HepG2 (cell line): ENCODE measurements around the gene TASOR. TPM values are rescaled to one million over a fixed set of nuclear protein-coding genes. Genes with fewer than 3 reads are reported as not detected.

Experiments used
- ATAC-seq: fragments of 200-7000 bp; cut with Tn5 transposase; 3 replicates; pipeline ENCODE4 v1.9.1; 2020; ENCODE audit warnings: mild to moderate bottlenecking, moderate library complexity
- BruUV-seq: library from RNA; stranded (reverse); fragments of 400-500 nt; replicated peaks from 2 replicates; lab custom pipeline; 2021; lab: Mats Ljungman, UMichigan
- CTCF ChIA-PET: fragments of 300-600 bp; formaldehyde crosslinking; extraction: SDS; loops from one replicate; lab custom pipeline; 2021; ENCODE audit warnings: low total read pairs, inconsistent platforms, low intra/inter-chr PET ratio; lab: Yijun Ruan, JAX
- POLR2A ChIA-PET: fragments of 350-600 bp; sonication (Branson Sonifier 250); formaldehyde crosslinking; loops from one replicate; lab custom pipeline; 2020; ENCODE audit warnings: antibody characterized with exemption, inconsistent platforms; lab: Yijun Ruan, JAX
- DNase-seq: peaks from one replicate; pipeline ENCODE4 v3.0.0-alpha.2; 2015; ENCODE audit warnings: low spot score
- FAIRE-seq: peaks from 3 replicates; lab custom pipeline; 2011; peaks lifted over from hg19 to GRCh38; lab: Jason Lieb, UNC
- H2AFZ ChIP-seq: one replicate; pipeline ENCODE4 v1.6.1; 2011; ENCODE audit warnings: low read length, inconsistent platforms
- H3K27ac ChIP-seq: fragments of 300-600 bp; 3 replicates; pipeline ENCODE4 v1.8.0; 2011; ENCODE audit warnings: mixed run types, mild to moderate bottlenecking, mixed read lengths, low read length, inconsistent platforms; ENCODE audit not compliant: insufficient read depth; ENCODE audit errors: extremely low read length
- H3K27me3 ChIP-seq, 2 experiments: fragments of 200-600 bp in 1 of 2; 2 replicates in 1 of 2; 3 replicates in 1 of 2; pipeline versions ENCODE4 v1.6.0 to v1.8.0; 2011; ENCODE audit warnings: low read length in 2 of 2, mild to moderate bottlenecking in 2 of 2, moderate library complexity in 2 of 2, inconsistent platforms in 1 of 2; ENCODE audit not compliant: insufficient read depth in 2 of 2, control insufficient read depth in 1 of 2
- H3K36me3 ChIP-seq, 2 experiments: fragments of 200-600 bp in 1 of 2; replicated peaks in 1 of 2; 2 replicates in 1 of 2; 3 replicates in 1 of 2; pipeline versions ENCODE4 v1.5.1 to v1.8.0; 2011; ENCODE audit warnings: low read length in 2 of 2, inconsistent platforms in 1 of 2; ENCODE audit not compliant: insufficient read depth in 2 of 2, control insufficient read depth in 1 of 2
- H3K4me1 ChIP-seq: 2 replicates; pipeline ENCODE4 v1.5.1; 2012; ENCODE audit warnings: low read length, inconsistent platforms; ENCODE audit not compliant: insufficient read depth
- H3K4me2 ChIP-seq: 2 replicates; pipeline ENCODE4 v1.6.0; 2011; ENCODE audit warnings: low read depth, low read length, inconsistent platforms
- H3K4me3 ChIP-seq, 3 experiments: fragments of 200-600 bp in 1 of 3; sonication (generic), shearing (Covaris generic) in 1 of 3; replicated peaks in 1 of 3; 2 replicates each; pipeline ENCODE4 v1.5.1; 2011 to 2016; ENCODE audit warnings: low read length in 3 of 3, inconsistent platforms in 2 of 3, low read depth in 2 of 3, mild to moderate bottlenecking in 2 of 3, control low read depth in 1 of 3, mixed read lengths in 1 of 3; ENCODE audit not compliant: insufficient read depth in 1 of 3
- H3K79me2 ChIP-seq: one replicate; pipeline ENCODE4 v1.6.1; 2011; ENCODE audit warnings: low read length, inconsistent platforms; ENCODE audit not compliant: insufficient read depth
- H3K9ac ChIP-seq: 2 replicates; pipeline ENCODE4 v1.6.0; 2011; ENCODE audit warnings: mild to moderate bottlenecking, low read depth, low read length, inconsistent platforms; ENCODE audit not compliant: insufficient read depth
- H3K9me3 ChIP-seq: 2 replicates; pipeline ENCODE4 v1.5.1; 2012; ENCODE audit warnings: mild to moderate bottlenecking, low read length
- H4K20me1 ChIP-seq: 2 replicates; pipeline ENCODE4 v1.6.0; 2011; ENCODE audit warnings: inconsistent platforms, mild to moderate bottlenecking, low read length, moderate library complexity; ENCODE audit not compliant: insufficient read depth
- FOXJ3 ChIP-seq: sonication (generic); formaldehyde crosslinking; IDR thresholded peaks from 2 replicates; pipeline ENCODE4 v1.4.0; 2020; ENCODE audit warnings: missing genetic modification reagents, mild to moderate bottlenecking, borderline replicate concordance
- GATAD2A ChIP-seq: IDR thresholded peaks from 2 replicates; pipeline ENCODE4 v1.6.1; 2016
- HNRNPH1 ChIP-seq: fragments of 200-400 bp; formaldehyde crosslinking; optimal IDR thresholded peaks from 2 replicates; pipeline ENCODE3; 2017; ENCODE audit warnings: mild to moderate bottlenecking, low read depth, low read length
- TCF7 ChIP-seq: sonication (generic); IDR thresholded peaks from 2 replicates; pipeline ENCODE4 v1.6.1; 2016; ENCODE audit warnings: antibody characterized with exemption, low read depth
- XRCC5 ChIP-seq: fragments of 200-400 bp; formaldehyde crosslinking; optimal IDR thresholded peaks from 2 replicates; pipeline ENCODE3; 2017; ENCODE audit warnings: mild to moderate bottlenecking, low read length
- ZNF121 ChIP-seq: sonication (generic); formaldehyde crosslinking; IDR thresholded peaks from 2 replicates; pipeline ENCODE4 v1.5.0; 2020; ENCODE audit warnings: mild to moderate bottlenecking, missing genetic modification reagents
- ZNF317 ChIP-seq: sonication (generic); formaldehyde crosslinking; IDR thresholded peaks from 2 replicates; pipeline ENCODE4 v1.5.0; 2020; ENCODE audit warnings: mild to moderate bottlenecking, missing genetic modification reagents
- ZNF460 ChIP-seq: sonication (generic); formaldehyde crosslinking; IDR thresholded peaks from 2 replicates; pipeline ENCODE4 v1.5.1; 2020; ENCODE audit warnings: missing genetic modification reagents, mild to moderate bottlenecking, borderline replicate concordance
- ZNF737 ChIP-seq: sonication (generic); formaldehyde crosslinking; IDR thresholded peaks from 2 replicates; pipeline ENCODE4 v1.5.0; 2020; ENCODE audit warnings: missing genetic modification reagents, mild to moderate bottlenecking, borderline replicate concordance
- ZNF768 ChIP-seq: sonication (generic); formaldehyde crosslinking; IDR thresholded peaks from 2 replicates; pipeline ENCODE4 v1.4.0; 2020; ENCODE audit warnings: missing genetic modification reagents
- WGBS: methylation state at CpG from one replicate; pipeline ENCODE4 v1.1.6; 2017; ENCODE audit warnings: low lambda C conversion rate; 5-methylcytosine and 5-hydroxymethylcytosine counted together
- in situ Hi-C: cut with HindIII; loops from 2 replicates; pipeline ENCODE4 v1.10.0; 2017; ENCODE audit warnings: low pct_unique_long_range_greater_than_20kb; ENCODE audit not compliant: extremely low pct_ligation_motif_present
- intact Hi-C: fragments of 100-400 bp; cut with micrococcal nuclease; formaldehyde crosslinking; loops from one replicate; pipeline ENCODE4 v1.10.0; 2022; ENCODE audit not compliant: unreplicated experiment
- polyA plus RNA-seq, 8 experiments: library from polyadenylated mRNA; depleted of rRNA in 3 of 8; stranded (reverse) in 7 of 8; unstranded in 1 of 8; fragments of >200 nt; fragmentation: Illumina TruSeq in 4 of 8; extraction: Trizol in 4 of 8; gene quantifications; 2 replicates each; pipeline versions ENCODE4 v1.2.1 to v1.2.3, GENCODE V29; 2011 to 2016; ENCODE audit warnings: low read depth in 4 of 8, missing spikeins in 1 of 8, mixed read lengths in 1 of 8; ENCODE audit not compliant: insufficient read depth in 1 of 8
- total RNA-seq, 5 experiments: library from RNA; depleted of rRNA; stranded (reverse); fragments of >200 nt; fragmentation: Illumina TruSeq; extraction: Trizol; gene quantifications; 2 replicates each; pipeline ENCODE4 v1.2.3, GENCODE V29; 2016; ENCODE audit warnings: low read depth in 1 of 5
- TF ChIP-seq, protein P1 (sequence below): sonication (generic); formaldehyde crosslinking; IDR thresholded peaks from 2 replicates; pipeline ENCODE4 v1.4.0; 2020; ENCODE audit warnings: missing genetic modification reagents
- TF ChIP-seq, protein P2 (sequence below): sonication (generic); formaldehyde crosslinking; IDR thresholded peaks from 2 replicates; pipeline ENCODE4 v1.8.0; 2022; ENCODE audit warnings: low read depth, missing genetic modification reagents
- TF ChIP-seq, protein P3 (sequence below): IDR thresholded peaks from 2 replicates; pipeline ENCODE4 v1.6.1; 2012; ENCODE audit warnings: low read depth, low read length, improper control_type of control experiment

The TASOR gene
- total and polyA plus RNA-seq, 2 of the 13 experiments (the other 11 are each of a cell fraction or from before 2014, with no cell fraction given) = 20.1 to 32.5 TPM

DNA sequence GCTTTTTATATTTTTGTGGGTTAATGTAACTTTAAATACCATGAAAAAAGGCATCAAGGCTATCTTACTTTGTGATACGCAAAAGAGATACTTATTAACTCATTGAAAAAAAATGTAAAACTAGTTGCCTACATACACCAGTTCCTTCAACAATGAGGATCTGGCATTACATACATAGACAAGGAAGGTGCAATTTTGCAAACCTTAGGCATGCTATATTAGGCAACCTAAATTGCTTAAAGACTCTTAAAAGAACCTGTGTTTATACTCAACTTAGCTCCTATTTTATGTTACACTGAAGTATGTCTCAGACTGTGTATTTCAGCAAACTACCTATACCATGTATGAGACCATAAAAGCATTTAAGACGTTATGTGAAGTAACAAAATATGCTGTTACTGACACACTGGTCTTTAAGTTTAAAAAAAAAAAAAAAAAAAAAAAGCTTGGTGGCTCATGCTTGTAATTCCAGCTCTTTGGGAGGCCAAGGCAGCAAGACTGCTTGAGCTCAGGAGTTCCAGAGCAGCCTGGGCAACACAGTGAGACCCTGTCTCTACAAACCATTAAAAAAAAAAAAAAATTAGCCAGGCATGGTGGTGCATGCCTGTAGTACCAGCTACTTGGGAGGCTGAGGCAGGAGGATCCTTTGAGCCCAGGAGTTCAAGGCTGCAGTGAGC lies 9.1 kb downstream of the TASOR start:
- ChIA-PET POLR2A (interaction anchor here (0.9 to 1.5 kb wide), 4 partner anchors 9 to 191 kb away, joined by 3 to 7 read pairs (median 5); partner anchors contain the start of gene TASOR), CTCF (no interaction called here)
- TF ChIP-seq XRCC5 (no peak), GATAD2A (no peak), ZNF121 (CRISPR knock-in tag) (0 out of 2 replicates have a peak, but pooled peaks have one; percentile 14), ZNF317 (CRISPR knock-in tag) (no peak)
- Histone ChIP-seq H3K27me3 (no peaks in the 10 kb centered on the region), H3K27ac (no peak overlapping the region), H3K9me3 (no peaks in the 10 kb centered on the region), H3K79me2 (peaks cover 2% of the 10 kb centered on the region), H3K4me1 (peaks cover 3% of the 10 kb centered on the region; the same call in 1 of the 2 replicates), H4K20me1 (no peaks in the 10 kb centered on the region), H3K4me3 (no peak overlapping the region), H2AFZ (no peak overlapping the region), H3K4me2 (no peak overlapping the region), H3K36me3 (peaks cover 0 to 31% of the 10 kb centered on the region in 2 experiments; a peak in 2 of 5 replicates), H3K9ac (no peak overlapping the region)
- DNase-seq (no peak), FAIRE-seq (no peak), ATAC-seq (no peak)
- in situ Hi-C loops = no loop called here
- no TSS peak for BruUV-seq
- intact Hi-C loops = no loop called here
- WGBS = 99% methylated on average over 2 of the region's 2 CpGs

DNA sequence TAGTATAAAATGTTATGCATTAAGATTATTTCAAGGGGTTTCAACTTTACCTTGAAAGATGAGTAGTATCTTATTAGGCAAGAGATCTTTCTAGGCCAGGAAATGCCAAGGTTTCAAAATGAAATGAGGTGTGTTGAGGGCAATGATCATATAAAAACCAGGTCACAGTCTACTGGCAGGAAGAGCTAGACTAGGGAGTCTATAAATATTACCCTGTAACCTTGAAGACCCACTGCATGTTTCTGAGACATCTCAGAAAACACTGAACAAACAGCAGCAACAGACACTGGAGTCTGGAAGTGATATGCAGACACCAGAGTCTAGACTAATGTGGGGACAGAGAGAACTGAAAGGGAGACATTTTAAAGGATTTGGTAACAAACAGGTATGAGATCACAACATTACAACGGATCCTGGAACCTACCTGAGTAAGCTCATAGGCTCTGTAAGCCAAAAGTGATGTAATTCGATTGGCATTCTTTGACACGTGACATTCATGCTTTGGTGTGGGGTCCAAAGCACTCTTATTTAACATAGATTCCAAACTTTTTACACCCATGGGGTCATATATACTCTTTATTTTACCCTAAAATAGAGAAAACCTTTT lies 15.0 kb downstream of the TASOR start:
- DNase-seq = no peak
- Histone ChIP-seq H4K20me1 (no peaks in the 10 kb centered on the region), H3K36me3 (peaks cover 12 to 68% of the 10 kb centered on the region in 2 experiments; a peak in 4 of 5 replicates), H3K79me2 (no peaks in the 10 kb centered on the region), H3K27me3 (no peaks in the 10 kb centered on the region), H2AFZ (no peak overlapping the region), H3K4me2 (no peak overlapping the region), H3K9ac (no peak overlapping the region), H3K4me1 (no peaks in the 10 kb centered on the region), H3K4me3 (no peak overlapping the region), H3K9me3 (no peaks in the 10 kb centered on the region), H3K27ac (no peak overlapping the region)
- no TSS peak for BruUV-seq
- FAIRE-seq = no peak
- ATAC-seq = no peak
- intact Hi-C loops (no loop called here), in situ Hi-C loops (no loop called here)
- CTCF ChIA-PET = no interaction called here
- POLR2A ChIA-PET = interaction anchor here (1.3 kb wide), 1 partner anchor 14 kb away, joined by 4 read pairs; no protein-coding TSS in a partner anchor
- WGBS = 98% methylated on average over 3 of the region's 3 CpGs
- TF ChIP-seq ZNF737 (CRISPR knock-in tag) (no peak), ZNF768 (CRISPR knock-in tag) (no peak), TCF7 (no peak), HNRNPH1 (no peak), FOXJ3 (CRISPR knock-in tag) (no peak), ZNF460 (CRISPR knock-in tag) (no peak)
- TF ChIP-seq, protein P1, sequence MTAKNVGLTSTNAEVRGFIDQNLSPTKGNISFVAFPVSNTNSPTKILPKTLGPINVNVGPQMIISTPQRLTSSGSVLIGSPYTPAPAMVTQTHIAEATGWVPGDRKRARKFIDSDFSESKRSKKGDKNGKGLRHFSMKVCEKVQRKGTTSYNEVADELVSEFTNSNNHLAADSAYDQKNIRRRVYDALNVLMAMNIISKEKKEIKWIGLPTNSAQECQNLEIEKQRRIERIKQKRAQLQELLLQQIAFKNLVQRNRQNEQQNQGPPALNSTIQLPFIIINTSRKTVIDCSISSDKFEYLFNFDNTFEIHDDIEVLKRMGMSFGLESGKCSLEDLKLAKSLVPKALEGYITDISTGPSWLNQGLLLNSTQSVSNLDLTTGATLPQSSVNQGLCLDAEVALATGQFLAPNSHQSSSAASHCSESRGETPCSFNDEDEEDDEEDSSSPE (CRISPR knock-in tag) = no peak
- TF ChIP-seq, protein P2, sequence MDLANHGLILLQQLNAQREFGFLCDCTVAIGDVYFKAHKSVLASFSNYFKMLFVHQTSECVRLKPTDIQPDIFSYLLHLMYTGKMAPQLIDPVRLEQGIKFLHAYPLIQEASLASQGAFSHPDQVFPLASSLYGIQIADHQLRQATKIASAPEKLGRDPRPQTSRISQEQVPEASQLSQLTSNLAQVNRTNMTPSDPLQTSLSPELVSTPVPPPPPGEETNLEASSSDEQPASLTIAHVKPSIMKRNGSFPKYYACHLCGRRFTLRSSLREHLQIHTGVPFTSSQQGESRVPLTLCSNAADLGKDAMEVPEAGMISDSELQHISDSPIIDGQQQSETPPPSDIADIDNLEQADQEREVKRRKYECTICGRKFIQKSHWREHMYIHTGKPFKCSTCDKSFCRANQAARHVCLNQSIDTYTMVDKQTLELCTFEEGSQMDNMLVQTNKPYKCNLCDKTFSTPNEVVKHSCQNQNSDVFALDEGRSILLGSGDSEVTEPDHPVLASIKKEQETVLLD = no peak
- TF ChIP-seq, protein P3, sequence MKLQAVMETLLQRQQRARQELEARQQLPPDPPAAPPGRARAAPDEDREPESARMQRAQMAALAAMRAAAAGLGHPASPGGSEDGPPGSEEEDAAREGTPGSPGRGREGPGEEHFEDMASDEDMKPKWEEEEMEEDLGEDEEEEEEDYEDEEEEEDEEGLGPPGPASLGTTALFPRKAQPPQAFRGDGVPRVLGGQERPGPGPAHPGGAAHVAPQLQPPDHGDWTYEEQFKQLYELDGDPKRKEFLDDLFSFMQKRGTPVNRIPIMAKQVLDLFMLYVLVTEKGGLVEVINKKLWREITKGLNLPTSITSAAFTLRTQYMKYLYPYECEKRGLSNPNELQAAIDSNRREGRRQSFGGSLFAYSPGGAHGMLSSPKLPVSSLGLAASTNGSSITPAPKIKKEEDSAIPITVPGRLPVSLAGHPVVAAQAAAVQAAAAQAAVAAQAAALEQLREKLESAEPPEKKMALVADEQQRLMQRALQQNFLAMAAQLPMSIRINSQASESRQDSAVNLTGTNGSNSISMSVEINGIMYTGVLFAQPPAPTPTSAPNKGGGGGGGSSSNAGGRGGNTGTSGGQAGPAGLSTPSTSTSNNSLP = no peak
